Prostate gland (tissue), 2 donors: ENCODE results near the gene LRIT1. TPM values are rescaled to one million over a fixed set of nuclear protein-coding genes. Genes with fewer than 3 reads are reported as not detected.

ENCODE experiments used
- DNase-seq: peaks from one replicate; pipeline ENCODE4 v3.0.0-alpha.2; 2019; ENCODE audit warnings: low spot score
- H3K27ac ChIP-seq, 2 donors: fragments of 200-600 bp; sonication (generic); 2 replicates each; pipeline ENCODE4 v1.5.1; 2017 to 2019
- H3K27me3 ChIP-seq: fragments of 200-600 bp; sonication (generic); replicated peaks from 2 replicates; pipeline ENCODE4 v1.5.1; 2019; ENCODE audit not compliant: insufficient read depth
- H3K36me3 ChIP-seq, 2 donors: fragments of 200-600 bp; sonication (generic); 1 replicate in 1 of 2; 2 replicates in 1 of 2; pipeline versions ENCODE4 v1.5.1 to v1.8.1; 2017 to 2019
- H3K4me1 ChIP-seq: fragments of 200-600 bp; sonication (generic); replicated peaks from 2 replicates; pipeline ENCODE4 v1.5.1; 2019
- H3K4me3 ChIP-seq, 2 donors: fragments of 200-600 bp; sonication (generic); 2 replicates each; pipeline ENCODE4 v1.5.1; 2017 to 2019
- H3K9me3 ChIP-seq: fragments of 200-600 bp; sonication (generic); 2 replicates; pipeline ENCODE4 v1.5.1; 2017
- CTCF ChIP-seq, 4 experiments: fragments of 200-600 bp in 2 of 4; fragments of 450-650 bp in 2 of 4; sonication (generic) in 2 of 4; IDR thresholded peaks; 1 replicate in 3 of 4; 2 replicates in 1 of 4; pipeline ENCODE4 v1.5.1; 2016 to 2019; ENCODE audit warnings: antibody characterized with exemption in 4 of 4, mild to moderate bottlenecking in 2 of 4, moderate library complexity in 2 of 4
- POLR2A ChIP-seq: fragments of 450-650 bp; IDR thresholded peaks from one replicate; pipeline ENCODE4 v1.6.1; 2016; ENCODE audit warnings: antibody characterized with exemption, mild to moderate bottlenecking
- POLR2AphosphoS5 ChIP-seq: sonication (generic); formaldehyde crosslinking; IDR thresholded peaks from one replicate; pipeline ENCODE4 v1.6.1; 2017; ENCODE audit warnings: antibody characterized with exemption
- WGBS: methylation state at CpG from one replicate; pipeline ENCODE4 v1.1.5; 2018; 5-methylcytosine and 5-hydroxymethylcytosine counted together
- intact Hi-C: fragments of 100-400 bp; cut with DNase I; formaldehyde crosslinking; loops from one replicate; pipeline ENCODE4 v1.14.2; 2022
- total RNA-seq, 2 donors: library from RNA; depleted of rRNA; stranded (reverse); fragments of >200 nt; gene quantifications; one replicate each; pipeline ENCODE4 v1.1.0, GENCODE V29; 2016

Gene LRIT1
- total RNA-seq, 2 donors from 2014 or later: 1.1 TPM; not detected in 1

GRCh38 chr10:84200537-84201243, 40.7 kb downstream of the LRIT1 start:
- no peaks in the 10 kb centered on the region for H3K4me1 ChIP-seq
- H3K27ac ChIP-seq: no peak overlapping the region
- no peaks in the 10 kb centered on the region for H3K27me3 ChIP-seq
- H3K4me3 ChIP-seq: no peak overlapping the region
- H3K9me3 ChIP-seq: no peaks in the 10 kb centered on the region
- no peak for TF ChIP-seq CTCF (IDR thresholded peaks at IDR 0.05)
- TF ChIP-seq POLR2AphosphoS5: no peak
- no peak for TF ChIP-seq POLR2A
- 84% methylated on average over 11 of the region's 11 CpGs for WGBS
- no peak for DNase-seq
- intact Hi-C loops: no loop called here
- H3K36me3 ChIP-seq: no peaks in the 10 kb centered on the region

GRCh38 chr10:84198206-84198915, 43.0 kb downstream of the LRIT1 start:
- Histone ChIP-seq H3K27ac (no peak overlapping the region), H3K4me1 (no peaks in the 10 kb centered on the region), H3K4me3 (no peak overlapping the region), H3K27me3 (peaks cover 5% of the 10 kb centered on the region), H3K9me3 (no peaks in the 10 kb centered on the region), H3K36me3 (no peaks in the 10 kb centered on the region)
- intact Hi-C loops: no loop called here
- TF ChIP-seq POLR2A (no peak), POLR2AphosphoS5 (no peak), CTCF (IDR thresholded peaks at IDR 0.05) (no peak)
- DNase-seq: no peak
- 69% methylated on average over 7 of the region's 7 CpGs for WGBS

GRCh38 chr10:84197643-84198042, 43.7 kb downstream of the LRIT1 start:
- TF ChIP-seq POLR2A (no peak), CTCF (IDR thresholded peaks at IDR 0.05) (no peak), POLR2AphosphoS5 (no peak)
- Histone ChIP-seq H3K9me3 (no peaks in the 10 kb centered on the region), H3K36me3 (no peaks in the 10 kb centered on the region), H3K27me3 (peaks cover 5% of the 10 kb centered on the region), H3K27ac (no peak overlapping the region), H3K4me3 (no peak overlapping the region), H3K4me1 (no peaks in the 10 kb centered on the region)
- 70% methylated on average over 5 of the region's 5 CpGs for WGBS
- intact Hi-C loops: no loop called here
- no peak for DNase-seq

GRCh38 chr10:84196941-84197340, 44.4 kb downstream of the LRIT1 start:
- DNase-seq: no peak
- no peaks in the 10 kb centered on the region for H3K9me3 ChIP-seq
- WGBS: 73% methylated on average over 5 of the region's 5 CpGs
- TF ChIP-seq POLR2A (no peak), POLR2AphosphoS5 (no peak), CTCF (IDR thresholded peaks at IDR 0.05) (no peak)
- intact Hi-C loops: no loop called here
- H3K4me1 ChIP-seq: no peaks in the 10 kb centered on the region
- H3K36me3 ChIP-seq: no peaks in the 10 kb centered on the region
- H3K27me3 ChIP-seq: peaks cover 5% of the 10 kb centered on the region
- no peak overlapping the region for H3K4me3 ChIP-seq
- no peak overlapping the region for H3K27ac ChIP-seq

GRCh38 chr10:84196083-84196482, 45.3 kb downstream of the LRIT1 start:
- Histone ChIP-seq H3K4me1 (no peaks in the 10 kb centered on the region), H3K27me3 (peaks cover 5% of the 10 kb centered on the region), H3K36me3 (no peaks in the 10 kb centered on the region), H3K27ac (no peak overlapping the region), H3K4me3 (no peak overlapping the region), H3K9me3 (no peaks in the 10 kb centered on the region)
- WGBS: 15% methylated on average over 4 of the region's 4 CpGs
- intact Hi-C loops: no loop called here
- DNase-seq: no peak
- no peak for TF ChIP-seq POLR2AphosphoS5
- TF ChIP-seq CTCF (IDR thresholded peaks at IDR 0.05): no peak
- TF ChIP-seq POLR2A: no peak
